Hematopoietic multipotent progenitor cell treated with erythropoietin and hydrocortisone succinate and interleukin-3 and kit ligand, for 8 days (in vitro differentiated cells): Measurements from ENCODE around the gene STXBP4.

Experiments used
- DNase-seq: peaks from one replicate; pipeline ENCODE4 v3.0.0-alpha.2; 2015

STXBP4 gene

GRCh38 chr17:54972406-54973138 is 4.0 kb downstream of the STXBP4 start:
- DNase-seq = no peak

DNA sequence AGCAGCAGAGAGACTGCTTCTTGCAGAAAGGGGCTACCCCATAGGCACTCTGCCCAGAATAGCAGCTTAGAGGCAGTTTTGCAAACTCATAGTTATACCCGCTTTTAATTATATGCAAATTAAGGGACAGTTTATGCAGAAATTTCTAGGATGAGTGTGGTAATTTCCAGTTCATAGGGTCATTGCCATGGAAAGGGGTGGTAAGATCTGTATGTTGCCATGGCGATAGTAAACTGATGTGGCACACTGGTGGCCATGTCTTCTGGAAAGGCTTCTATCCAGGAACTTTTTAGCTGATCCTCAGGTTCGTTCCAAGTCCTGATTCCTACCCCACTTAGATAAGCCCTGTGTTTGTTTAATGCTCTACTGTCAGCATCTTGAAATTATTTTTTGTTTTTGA is 6.2 kb downstream of the STXBP4 start:
- DNase-seq = peak; percentile 19

GRCh38 chr17:54976316-54976715 is 7.8 kb downstream of the STXBP4 start:
- DNase-seq = no peak

DNA sequence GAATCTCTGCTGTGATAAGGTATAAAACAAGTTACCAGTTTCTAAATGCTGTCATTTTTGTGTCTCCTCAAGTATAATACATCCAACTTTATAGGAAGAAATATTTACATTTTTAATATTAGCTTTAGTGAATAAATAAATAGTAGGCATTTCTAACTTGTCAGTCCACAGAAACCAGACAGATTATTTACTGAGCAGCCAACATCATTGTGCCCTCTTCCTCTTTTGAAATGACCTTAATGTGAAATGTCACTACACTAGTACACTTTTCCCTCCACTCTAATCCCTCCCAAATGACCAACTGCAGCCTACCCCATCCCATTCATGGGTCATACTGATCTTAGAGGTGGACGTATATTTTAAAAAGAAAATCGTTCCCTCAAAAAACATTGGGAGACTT is 9.2 kb downstream of the STXBP4 start:
- DNase-seq = no peak

GRCh38 chr17:54979657-54980056 is 11.1 kb downstream of the STXBP4 start:
- no peak for DNase-seq

DNA sequence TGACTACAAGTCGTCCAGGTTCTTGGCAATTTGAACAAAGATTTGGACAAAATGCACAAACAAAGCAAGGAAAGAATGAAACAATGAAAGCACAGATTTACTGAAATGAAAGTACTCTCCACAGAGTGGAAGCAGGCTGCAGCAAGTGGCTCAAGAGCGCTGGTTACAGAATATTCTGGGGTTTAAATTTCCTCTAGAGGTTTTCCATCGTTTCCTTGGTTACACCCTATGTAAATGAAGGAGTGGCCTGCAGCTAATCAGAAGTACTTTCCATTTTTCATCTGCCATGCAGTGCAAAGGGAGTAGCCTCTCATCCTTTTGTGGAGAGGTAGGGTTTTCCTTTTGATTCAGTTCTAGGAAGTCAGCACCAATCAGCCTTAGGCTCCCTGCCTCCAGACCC is 11.8 kb downstream of the STXBP4 start:
- peak; percentile 19 for DNase-seq

- DNase-seq = no peak
These were observed 13.8 kb downstream of the STXBP4 start for GRCh38 chr17:54982399-54982798.

GRCh38 chr17:54983260-54983659 is 14.7 kb downstream of the STXBP4 start:
- DNase-seq = no peak

GRCh38 chr17:54985476-54985875 is 16.9 kb downstream of the STXBP4 start:
- DNase-seq = no peak

DNA sequence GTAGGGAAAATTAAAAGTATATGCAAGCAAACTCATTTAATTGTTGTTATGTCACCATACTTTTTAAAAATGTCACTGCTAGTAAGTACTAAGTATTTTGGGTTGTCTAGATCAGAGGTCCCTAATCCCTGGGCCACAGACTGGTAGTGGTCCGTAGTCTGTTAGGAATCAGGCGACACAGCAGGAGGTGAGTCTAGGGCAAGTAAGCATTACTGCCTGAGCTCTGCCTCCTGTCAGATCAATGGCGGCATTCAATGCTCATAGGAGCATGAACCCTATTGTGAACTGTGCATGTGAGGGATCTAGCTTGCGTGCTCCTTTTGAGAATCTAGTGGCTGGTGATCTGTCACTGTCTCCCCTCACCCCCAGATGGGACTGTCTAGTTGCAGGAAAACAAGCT is 21.6 kb downstream of the STXBP4 start:
- no peak for DNase-seq

DNA sequence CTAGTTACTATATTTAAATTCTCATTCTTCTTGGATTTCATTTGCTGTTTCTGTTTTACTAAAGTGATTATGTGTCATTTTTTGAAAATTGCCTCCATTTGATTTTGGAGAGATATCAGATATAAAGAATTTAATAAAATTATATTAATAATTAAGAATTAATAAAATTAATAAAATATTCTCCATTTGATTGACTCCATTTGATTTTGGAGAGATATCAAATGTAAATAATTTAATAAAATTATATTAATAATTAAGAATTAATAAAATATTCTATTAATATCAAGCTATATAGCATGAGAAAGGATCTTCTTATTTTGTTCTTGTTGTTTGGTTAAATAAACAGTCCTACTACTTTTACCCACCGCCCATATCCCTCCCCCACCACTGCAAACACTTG is 23.0 kb downstream of the STXBP4 start:
- no peak for DNase-seq

GRCh38 chr17:54992797-54993639 is 24.5 kb downstream of the STXBP4 start:
- peak; percentile 58 for DNase-seq

DNA sequence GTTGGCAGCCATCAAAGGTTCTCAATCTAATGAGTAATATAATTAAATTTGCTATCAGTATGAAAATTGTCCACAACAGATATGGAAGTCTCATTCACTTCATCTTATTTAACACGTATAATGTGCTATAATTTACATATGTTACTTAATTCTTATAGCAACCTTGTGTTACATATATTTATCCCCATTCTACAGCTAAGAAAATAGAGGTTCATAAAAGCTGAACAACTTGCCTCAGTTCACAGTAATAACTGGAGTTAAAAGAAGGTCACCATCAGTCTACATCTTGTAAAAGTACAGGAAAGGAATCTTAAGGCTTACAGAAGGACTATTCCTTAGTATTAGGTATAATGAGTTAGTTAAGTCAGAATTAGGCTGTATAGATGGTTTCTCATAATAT is 27.9 kb downstream of the STXBP4 start:
- no peak for DNase-seq

DNA sequence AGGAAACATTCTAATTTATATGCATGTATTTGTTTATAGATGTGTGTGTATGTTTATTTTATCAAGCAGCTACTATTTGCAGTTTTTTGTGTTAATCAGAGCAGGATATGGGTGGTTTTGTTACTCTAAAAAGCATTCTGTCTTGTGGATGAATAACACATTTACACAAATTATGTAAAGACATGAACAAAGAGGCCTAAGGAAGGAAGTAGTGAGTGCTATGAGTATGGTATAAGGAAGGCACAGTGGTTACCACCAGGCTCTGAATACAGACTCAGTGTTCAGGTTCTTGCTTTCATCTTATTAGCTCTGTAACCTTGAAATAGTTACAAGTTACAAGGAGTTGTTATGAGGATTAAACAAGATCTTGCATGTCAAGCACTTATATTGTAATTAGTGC is 33.9 kb downstream of the STXBP4 start:
- no peak for DNase-seq

DNA sequence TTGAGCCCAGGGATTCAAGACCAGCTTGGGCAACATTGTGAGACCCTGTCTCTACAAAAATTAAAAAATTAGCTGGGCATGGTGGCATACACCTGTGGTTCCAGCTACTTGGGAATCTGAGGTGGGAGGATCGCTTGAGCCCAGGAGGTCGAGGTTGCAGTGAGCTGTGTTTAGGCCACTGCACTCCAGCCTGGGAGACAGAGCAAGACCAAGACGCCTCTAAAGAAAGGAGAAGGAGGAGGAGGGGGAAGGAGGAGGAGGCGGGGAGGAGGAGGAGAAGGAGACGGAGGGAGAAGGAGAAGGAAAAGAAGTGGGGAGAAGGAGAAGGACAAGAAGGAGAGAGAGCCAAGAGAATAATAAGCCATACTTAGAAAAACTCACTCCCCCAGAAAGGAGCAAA is 35.9 kb downstream of the STXBP4 start:
- no peak for DNase-seq

DNA sequence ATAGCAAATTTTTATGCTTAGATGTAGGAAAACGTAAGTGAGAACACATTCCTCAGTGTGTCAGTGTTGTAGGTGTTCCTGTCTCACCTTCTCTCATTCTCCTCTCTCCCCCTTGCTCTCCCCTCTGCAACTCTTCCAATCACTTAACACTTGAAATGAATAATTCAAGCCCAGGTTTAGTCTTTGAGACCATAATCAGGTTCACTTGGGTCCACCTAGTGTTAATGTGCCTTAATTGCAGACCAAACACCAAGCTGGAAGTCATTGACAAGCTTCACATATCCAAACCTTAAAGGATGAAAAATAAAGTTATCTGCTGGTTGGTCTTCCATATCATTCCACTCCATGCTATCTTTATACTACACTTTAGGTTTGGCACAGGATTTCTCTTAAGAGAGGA is 37.0 kb downstream of the STXBP4 start:
- peak; percentile 57 for DNase-seq

GRCh38 chr17:55023626-55024025 is 55.1 kb downstream of the STXBP4 start:
- no peak for DNase-seq

GRCh38 chr17:55037828-55038227 is 69.3 kb downstream of the STXBP4 start:
- DNase-seq = no peak

DNA sequence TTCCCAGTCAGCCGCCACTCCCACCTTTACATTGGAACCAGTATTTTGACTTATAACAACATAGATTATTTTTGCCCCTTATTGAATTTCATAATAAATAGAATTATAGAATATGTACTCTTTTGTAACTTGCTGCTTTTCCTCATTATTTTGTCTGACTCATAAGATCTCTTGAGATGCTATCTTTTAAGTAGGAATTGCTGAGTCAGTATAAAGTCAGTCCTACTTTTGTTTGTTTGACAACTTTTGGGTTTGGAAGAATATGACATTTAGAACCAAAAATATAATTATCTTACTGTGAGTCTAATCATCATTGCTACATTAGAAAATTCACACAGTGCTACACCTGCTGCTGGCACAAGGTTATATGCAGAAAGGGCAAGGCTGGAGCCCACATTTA is 69.7 kb downstream of the STXBP4 start:
- no peak for DNase-seq

GRCh38 chr17:55040611-55041010 is 72.0 kb downstream of the STXBP4 start:
- no peak for DNase-seq

GRCh38 chr17:55053855-55054254 is 85.3 kb downstream of the STXBP4 start:
- peak; percentile 19 for DNase-seq

DNA sequence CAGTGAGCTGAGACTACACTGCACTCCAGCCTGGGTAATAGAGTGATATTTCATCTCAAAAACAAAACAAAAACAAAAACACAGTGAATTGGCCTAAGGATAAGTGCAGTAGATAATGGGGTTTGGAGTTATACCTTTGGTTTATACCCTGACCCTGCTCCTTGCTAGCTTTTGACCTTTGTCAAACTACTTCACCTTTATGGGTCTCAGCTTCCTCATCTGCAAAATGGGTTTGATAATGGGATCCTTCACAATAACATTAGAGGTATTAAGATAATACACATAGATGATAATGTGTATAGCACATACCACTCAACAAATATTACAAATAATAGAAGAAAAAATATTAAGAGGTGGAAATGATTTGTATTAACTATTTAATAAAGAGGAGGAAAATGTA is 85.9 kb downstream of the STXBP4 start:
- no peak for DNase-seq

GRCh38 chr17:55056526-55056925 is 88.0 kb downstream of the STXBP4 start:
- peak; percentile 34 for DNase-seq

DNA sequence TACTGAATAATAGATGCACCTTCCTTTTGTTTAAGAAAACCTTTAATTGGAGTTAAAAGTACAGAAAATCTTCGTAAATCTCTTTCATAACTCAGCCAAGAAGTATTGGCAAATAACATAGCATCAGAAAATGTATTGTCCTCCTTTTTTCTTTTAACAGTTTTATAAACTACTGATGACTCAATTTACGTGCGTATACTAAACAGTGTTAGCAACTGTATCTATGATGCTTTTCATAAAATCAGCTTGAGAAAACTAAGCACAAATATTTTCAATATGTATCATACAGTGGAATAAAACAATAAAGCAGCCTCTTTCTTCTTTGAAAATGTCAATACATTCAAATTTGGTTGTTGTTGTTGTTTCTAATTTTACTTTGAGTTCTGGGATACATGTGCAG is 88.6 kb downstream of the STXBP4 start:
- DNase-seq = no peak
